Chondrocyte (in vitro differentiated cells): ENCODE results near the gene SASH1. TPM values are rescaled to one million over a fixed set of nuclear protein-coding genes. Genes with fewer than 3 reads are reported as not detected.

Experiments
- DNase-seq: peaks from one replicate; pipeline ENCODE4 v3.0.0; 2021; ENCODE audit warnings: mixed read lengths, low spot score
- H3K27ac Mint-ChIP-seq: one replicate; pipeline ENCODE4 v1.8.0; 2021; ENCODE audit warnings: mild to moderate bottlenecking, moderate library complexity, mixed read lengths; ENCODE audit not compliant: unreplicated experiment
- H3K27me3 Mint-ChIP-seq: 2 replicates; pipeline ENCODE4 v1.8.0; 2021; ENCODE audit warnings: low read depth, mixed read lengths
- H3K36me3 Mint-ChIP-seq: 2 replicates; pipeline ENCODE4 v1.8.0; 2021; ENCODE audit warnings: low read depth, mixed read lengths
- H3K4me1 Mint-ChIP-seq: 2 replicates; pipeline ENCODE4 v1.8.0; 2021; ENCODE audit warnings: low read depth, mild to moderate bottlenecking, mixed read lengths
- H3K4me3 Mint-ChIP-seq: one replicate; pipeline ENCODE4 v1.8.0; 2021; ENCODE audit warnings: mild to moderate bottlenecking, moderate library complexity, mixed read lengths; ENCODE audit not compliant: unreplicated experiment
- H3K9me3 Mint-ChIP-seq: 2 replicates; pipeline ENCODE4 v1.8.0; 2021; ENCODE audit warnings: low read depth, mixed read lengths
- CTCF ChIP-seq: fragments of 200-600 bp; sonication (generic); IDR thresholded peaks from 2 replicates; pipeline ENCODE4 v1.5.0; 2021; ENCODE audit warnings: antibody characterized with exemption, mild to moderate bottlenecking, moderate library complexity
- total RNA-seq: library from RNA; stranded (reverse); gene quantifications from 3 replicates; pipeline ENCODE4 v1.2.1, GENCODE V29; 2021

The SASH1 gene
- total RNA-seq, 1 donor from 2014 or later: 82.9 TPM

GRCh38 chr6:148417045-148417444 lies 74.4 kb downstream of the SASH1 start:
- no peak for DNase-seq
- Mint-ChIP-seq H3K9me3 (no peaks in the 10 kb centered on the region), H3K27ac (no peak overlapping the region), H3K36me3 (peaks cover 3% of the 10 kb centered on the region), H3K4me1 (peaks cover 40% of the 10 kb centered on the region), H3K4me3 (no peak overlapping the region), H3K27me3 (no peaks in the 10 kb centered on the region)
- TF ChIP-seq CTCF: no peak

GRCh38 chr6:148419430-148419829 lies 76.8 kb downstream of the SASH1 start:
- peaks cover 36% of the 10 kb centered on the region for H3K4me1 Mint-ChIP-seq

GRCh38 chr6:148422085-148422484 lies 79.4 kb downstream of the SASH1 start:
- H3K4me3 Mint-ChIP-seq: no peak overlapping the region
- TF ChIP-seq CTCF: no peak
- peaks cover 16% of the 10 kb centered on the region for H3K4me1 Mint-ChIP-seq
- no peaks in the 10 kb centered on the region for H3K9me3 Mint-ChIP-seq
- H3K36me3 Mint-ChIP-seq: no peaks in the 10 kb centered on the region
- H3K27me3 Mint-ChIP-seq: no peaks in the 10 kb centered on the region
- DNase-seq: no peak
- no peak overlapping the region for H3K27ac Mint-ChIP-seq

More at GRCh38 chr6:148419430-148419829, 76.8 kb downstream of the SASH1 start:
- Mint-ChIP-seq H3K27ac (no peak overlapping the region), H3K9me3 (no peaks in the 10 kb centered on the region), H3K36me3 (no peaks in the 10 kb centered on the region), H3K27me3 (no peaks in the 10 kb centered on the region), H3K4me3 (no peak overlapping the region)
- no peak for TF ChIP-seq CTCF
- no peak for DNase-seq

GRCh38 chr6:148423133-148423532 lies 80.5 kb downstream of the SASH1 start:
- Mint-ChIP-seq H3K4me3 (no peak overlapping the region), H3K27me3 (no peaks in the 10 kb centered on the region)
- no peak for TF ChIP-seq CTCF

GRCh38 chr6:148423601-148424270 lies 81.1 kb downstream of the SASH1 start:
- TF ChIP-seq CTCF: no peak
- Mint-ChIP-seq H3K4me1 (peaks cover 19% of the 10 kb centered on the region), H3K36me3 (no peaks in the 10 kb centered on the region), H3K27me3 (no peaks in the 10 kb centered on the region), H3K4me3 (no peak overlapping the region), H3K27ac (no peak overlapping the region), H3K9me3 (no peaks in the 10 kb centered on the region)
- no peak for DNase-seq

More at GRCh38 chr6:148423133-148423532, 80.5 kb downstream of the SASH1 start:
- Mint-ChIP-seq H3K36me3 (no peaks in the 10 kb centered on the region), H3K27ac (no peak overlapping the region), H3K9me3 (no peaks in the 10 kb centered on the region), H3K4me1 (peaks cover 19% of the 10 kb centered on the region)
- no peak for DNase-seq
